Endothelial cell of umbilical vein (primary cell): Measurements from ENCODE around the gene MBD6.

ENCODE experiments used
- CTCF ChIP-seq, 2 donors: IDR thresholded peaks; 1 replicate in 1 of 2; 2 replicates in 1 of 2; pipeline ENCODE4 v1.5.1; 2011; ENCODE audit warnings: low read length in 2 of 2, mild to moderate bottlenecking in 2 of 2, moderate library complexity in 2 of 2, control low read depth in 1 of 2, inconsistent platforms in 1 of 2, low read depth in 1 of 2; ENCODE audit not compliant: insufficient read depth in 1 of 2; ENCODE audit errors: extremely low read depth in 1 of 2
- GATA2 ChIP-seq: IDR thresholded peaks from 2 replicates; pipeline ENCODE4 v1.7.0; 2011; ENCODE audit warnings: low read depth, mild to moderate bottlenecking, moderate library complexity, mixed read lengths, low read length; ENCODE audit not compliant: insufficient read length, insufficient read depth
- JUN ChIP-seq: IDR thresholded peaks from 2 replicates; pipeline ENCODE4 v1.6.1; 2011; ENCODE audit warnings: borderline replicate concordance, low read depth; ENCODE audit not compliant: insufficient read length, insufficient read depth
- POLR2A ChIP-seq: IDR thresholded peaks from 2 replicates; pipeline ENCODE4 v1.6.1; 2012; ENCODE audit warnings: low read depth, mild to moderate bottlenecking, control low read depth, low read length
- POLR2AphosphoS5 ChIP-seq: IDR thresholded peaks from 2 replicates; pipeline ENCODE4 v1.6.1; 2012; ENCODE audit warnings: low read depth, mild to moderate bottlenecking, control low read depth, low read length, moderate library complexity; ENCODE audit not compliant: insufficient read depth

DNA sequence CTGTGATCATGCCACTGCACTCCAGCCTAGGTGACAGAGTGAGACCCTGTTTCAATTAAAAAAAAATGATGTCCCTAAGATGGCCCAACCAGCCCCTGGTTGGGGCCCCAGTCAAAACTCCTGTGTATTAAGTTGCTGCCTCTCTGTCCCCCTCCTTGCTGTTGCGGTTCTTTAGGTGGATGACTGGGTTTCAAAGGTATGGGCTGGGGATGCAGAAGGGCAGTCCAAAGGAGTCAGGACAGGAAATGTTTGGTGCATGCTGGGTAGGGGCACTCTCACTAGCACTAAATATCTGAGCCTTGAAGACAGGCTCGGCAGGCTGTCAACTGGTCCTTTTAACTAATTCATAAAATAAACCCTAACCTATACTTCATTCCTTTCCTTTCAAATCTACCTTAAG, 56.4 kb downstream of the MBD6 start:
- TF ChIP-seq CTCF (IDR thresholded peaks at IDR 0.05; ENCODE audit: extremely low read depth in 1 of 2, insufficient read depth in 1 of 2, low read depth in 1 of 2, low read length in 2 of 2) (no peak), JUN (no peak), POLR2AphosphoS5 (no peak), POLR2A (no peak), GATA2 (no peak)
